HG03520 (cell line): Measurements from ENCODE around the gene SRI.

Source experiments
- ATAC-seq: cut with Tn5 transposase; IDR thresholded peaks from one replicate; pipeline ENCODE4 v1.9.1; 2021; ENCODE audit warnings: mild to moderate bottlenecking, moderate library complexity; ENCODE audit not compliant: unreplicated experiment

SRI gene

DNA sequence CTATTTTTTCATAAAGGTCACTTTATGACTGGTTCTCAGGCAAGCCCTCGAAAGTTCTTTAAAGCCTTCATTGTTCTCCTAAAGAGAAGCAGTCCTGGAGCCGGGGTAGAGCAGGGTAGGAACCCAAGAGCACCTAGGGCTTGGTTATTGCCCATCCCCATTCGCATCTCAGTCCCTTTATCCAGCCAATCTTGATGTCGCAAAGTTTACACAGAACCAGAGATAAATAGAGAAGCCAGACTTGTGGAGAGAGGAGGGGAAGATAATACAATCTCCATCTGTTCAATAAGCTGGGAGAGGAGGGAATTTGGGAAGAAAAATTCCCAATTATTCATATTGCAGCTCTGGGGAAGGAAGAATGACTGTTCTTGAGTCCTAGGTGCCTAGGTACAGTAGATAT, 6.4 kb upstream of the SRI start:
- no peak for ATAC-seq

DNA sequence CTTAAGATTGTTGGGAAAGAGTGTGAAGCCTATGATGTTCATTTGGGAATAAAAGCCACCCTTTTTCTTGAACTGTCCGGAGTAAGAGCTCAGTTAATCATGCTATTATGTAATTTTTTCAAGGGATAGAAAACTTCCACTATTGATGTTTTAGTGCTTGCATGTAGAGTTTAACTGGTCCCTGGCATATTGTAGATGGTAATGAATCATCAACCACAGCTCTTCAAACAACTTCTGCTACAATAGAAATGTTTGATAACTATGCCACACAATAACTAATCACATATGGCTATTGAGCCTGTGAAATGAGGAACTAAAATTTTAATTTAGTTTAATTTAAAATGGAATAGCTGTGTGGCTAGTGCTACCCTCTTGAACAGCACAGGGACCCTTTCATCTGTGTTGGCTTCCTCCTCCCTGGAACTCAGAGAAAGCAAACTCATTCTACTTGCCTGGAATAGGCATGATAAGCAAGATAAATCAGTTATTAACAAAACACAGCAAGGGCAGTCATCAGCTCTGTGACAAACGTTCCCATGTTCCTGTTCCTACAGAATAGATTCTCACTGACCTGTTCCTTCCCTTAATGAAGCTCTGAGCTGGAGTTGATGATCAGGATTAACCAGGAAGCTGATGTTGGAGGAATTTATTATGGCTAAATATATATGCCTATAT, 4.9 kb upstream of the SRI start:
- no peak for ATAC-seq

DNA sequence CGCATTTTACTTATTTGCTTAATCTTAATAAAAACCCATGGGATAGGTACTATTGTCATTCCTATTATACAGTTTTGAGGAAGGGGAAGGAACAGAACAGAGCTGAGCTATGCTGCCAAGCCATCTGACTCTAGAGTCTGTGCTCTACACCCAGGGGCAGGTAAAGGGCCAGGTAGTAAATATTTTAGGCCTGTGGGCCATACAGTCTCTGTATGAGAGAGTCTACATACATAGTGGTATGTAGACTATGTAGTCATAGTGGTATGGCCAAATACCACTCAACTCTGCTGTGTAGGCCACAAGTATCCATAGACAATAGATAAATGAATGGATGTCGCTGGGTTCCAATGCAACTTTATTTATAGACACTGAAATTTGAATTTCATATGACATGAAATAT, 3.4 kb upstream of the SRI start:
- ATAC-seq: no peak

DNA sequence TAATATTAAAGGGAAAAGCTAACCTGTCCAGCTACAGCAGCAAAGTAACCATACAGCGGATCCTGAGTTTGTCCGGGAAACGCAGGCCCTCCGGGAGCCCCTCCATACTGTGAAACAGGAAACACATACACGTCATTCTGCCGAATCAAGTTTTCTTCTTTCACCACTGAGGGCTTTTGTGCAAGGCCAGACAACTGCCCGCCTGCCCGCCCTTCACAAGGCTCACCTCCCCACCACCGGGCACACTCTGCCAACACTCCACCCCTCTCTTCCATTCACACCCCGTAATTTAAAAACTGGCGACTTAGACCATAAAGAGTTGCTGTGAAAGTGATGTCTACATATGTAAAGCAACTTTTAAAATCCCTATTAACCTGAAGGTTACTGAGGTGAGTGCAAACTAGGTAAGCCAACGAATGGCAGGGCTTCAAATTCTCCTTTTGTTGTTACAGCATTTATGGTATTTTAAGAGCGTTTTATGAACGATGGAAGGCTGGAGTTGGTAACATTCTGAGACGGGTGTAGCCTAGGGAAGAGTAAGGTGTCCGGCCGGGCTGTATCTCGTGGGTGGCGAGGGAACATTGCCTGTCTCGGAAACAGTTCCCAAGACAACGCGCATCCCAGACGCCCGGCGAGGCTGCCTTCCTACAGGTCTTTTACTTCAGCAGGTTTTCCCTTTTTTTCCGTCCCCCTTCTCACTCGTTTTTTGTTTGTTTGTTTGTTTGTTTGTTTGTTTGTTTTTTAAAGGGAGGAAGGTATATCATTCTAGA, 817 bp downstream of the SRI start:
- ATAC-seq: peak; percentile 24

DNA sequence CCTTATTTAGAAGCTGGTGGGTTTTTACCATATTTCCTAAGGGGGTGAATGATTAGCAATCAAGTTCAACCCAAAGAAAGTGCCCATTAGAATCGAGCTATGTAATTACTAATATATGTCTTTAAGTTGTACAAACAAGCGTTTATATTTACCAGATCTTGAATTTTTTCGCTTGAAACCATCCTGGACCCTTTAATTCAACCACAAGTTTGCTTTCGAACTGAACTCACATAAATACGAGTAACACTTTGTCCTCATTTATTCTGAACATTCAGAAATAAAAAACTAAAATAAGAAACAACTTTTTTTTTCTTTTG, 1.5 kb downstream of the SRI start:
- ATAC-seq: no peak

DNA sequence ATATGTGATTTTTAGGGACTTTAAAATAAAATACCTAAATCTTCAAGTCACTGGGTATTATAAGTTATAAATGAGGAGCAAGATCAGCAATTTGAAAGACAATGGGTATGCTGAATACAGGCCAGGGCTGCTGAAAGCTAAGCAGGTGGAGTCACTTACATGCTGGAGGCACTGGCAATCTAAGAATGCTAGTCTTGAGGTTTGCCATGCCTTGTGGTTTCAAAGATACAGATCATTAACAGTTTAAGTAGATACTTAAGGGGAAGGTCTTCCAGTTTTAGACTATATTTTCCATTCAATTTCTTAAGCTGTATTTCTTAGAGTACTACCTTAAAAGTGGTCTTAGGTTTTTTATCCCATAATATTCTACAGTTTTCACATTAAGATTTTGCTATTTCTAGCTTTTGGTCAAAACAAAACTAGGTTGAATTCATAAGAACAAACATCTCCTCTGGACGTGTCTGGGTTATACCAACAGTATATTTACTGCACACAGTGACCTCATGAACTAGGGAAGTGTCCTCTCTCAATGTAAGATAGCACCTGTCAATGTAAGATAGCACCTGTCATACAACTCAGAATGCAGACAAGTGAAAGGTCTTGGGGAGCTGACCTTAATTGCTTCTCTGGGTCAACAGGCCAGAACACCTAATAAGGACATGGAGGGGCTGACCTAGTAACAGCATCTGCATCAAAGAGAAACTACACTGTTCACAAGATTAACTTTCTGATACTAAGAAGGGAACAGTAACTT, 2.0 kb downstream of the SRI start:
- peak; percentile 70 for ATAC-seq

DNA sequence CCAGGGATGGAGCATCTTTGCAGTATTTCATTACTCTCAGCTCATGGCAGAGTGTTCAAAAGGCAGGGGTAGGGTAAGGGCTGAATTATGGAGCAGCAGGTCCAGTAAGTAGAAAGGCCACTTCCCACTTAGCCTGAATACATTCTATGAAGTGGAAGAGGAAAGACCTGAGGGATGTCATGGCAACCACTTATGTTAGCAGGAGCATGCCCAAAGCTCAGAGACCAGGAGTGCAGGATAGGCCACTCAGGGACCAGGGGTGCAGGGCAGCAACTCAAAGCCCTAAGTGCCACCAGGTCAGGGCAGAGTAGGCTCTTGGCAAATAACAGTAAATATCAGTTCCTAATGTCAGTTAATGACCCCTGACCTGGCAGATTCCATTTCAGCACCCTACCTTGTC, 3.6 kb downstream of the SRI start:
- ATAC-seq: no peak

DNA sequence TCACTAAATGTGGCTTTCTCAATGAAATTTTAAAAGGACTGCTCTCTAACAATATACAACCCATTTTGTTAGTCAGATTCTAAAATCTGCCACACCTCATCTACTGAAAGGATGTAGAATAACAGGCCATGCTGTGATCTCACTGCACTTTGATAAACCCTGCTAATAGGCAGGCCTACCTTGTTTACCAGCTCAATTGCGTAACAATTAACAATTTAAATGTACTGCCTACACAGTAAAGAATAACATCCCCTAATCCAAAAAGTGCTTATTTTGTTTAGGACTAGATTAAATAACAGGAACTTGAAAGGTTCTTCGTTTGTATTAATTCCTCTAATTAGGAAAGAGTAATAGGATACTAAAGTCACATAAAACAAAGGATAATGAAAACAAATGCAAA, 4.5 kb downstream of the SRI start:
- ATAC-seq: no peak

DNA sequence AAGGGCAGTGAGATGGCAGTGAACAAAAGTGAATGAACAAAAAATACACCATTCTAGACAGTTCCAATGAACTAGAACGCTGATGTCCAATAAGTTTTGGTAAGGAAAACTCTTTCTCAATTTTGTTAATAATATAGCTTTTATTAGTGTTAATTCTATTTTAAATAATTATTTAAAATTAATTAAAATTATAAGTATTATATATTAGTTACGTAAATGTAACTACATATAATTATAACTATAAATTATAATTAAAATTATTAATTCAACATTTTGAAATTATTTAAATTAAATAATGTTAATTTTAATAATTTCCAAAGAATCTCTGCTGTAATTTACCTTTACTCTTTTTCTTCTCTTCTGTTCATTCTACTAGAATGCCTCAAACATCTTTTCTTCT, 5.4 kb downstream of the SRI start:
- ATAC-seq: no peak

DNA sequence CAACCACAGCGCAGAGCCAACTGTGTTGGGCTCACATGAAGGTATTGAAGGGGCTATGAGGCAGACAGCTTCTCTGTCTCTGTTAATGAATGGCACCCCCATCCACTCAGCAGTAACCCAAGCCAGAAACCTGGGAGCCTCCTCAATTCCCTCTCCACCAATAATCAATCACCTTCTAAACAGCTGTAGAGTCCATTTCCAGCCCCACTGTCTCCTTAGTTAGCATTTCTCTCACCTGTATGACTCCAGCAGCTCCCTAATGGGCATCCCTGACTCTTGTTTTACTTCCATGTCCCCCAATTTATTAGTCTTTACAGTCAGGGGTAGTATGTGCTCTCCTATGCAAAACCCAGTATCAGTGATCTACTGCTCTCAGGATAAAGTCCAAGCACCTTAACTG, 6.9 kb downstream of the SRI start:
- no peak for ATAC-seq

DNA sequence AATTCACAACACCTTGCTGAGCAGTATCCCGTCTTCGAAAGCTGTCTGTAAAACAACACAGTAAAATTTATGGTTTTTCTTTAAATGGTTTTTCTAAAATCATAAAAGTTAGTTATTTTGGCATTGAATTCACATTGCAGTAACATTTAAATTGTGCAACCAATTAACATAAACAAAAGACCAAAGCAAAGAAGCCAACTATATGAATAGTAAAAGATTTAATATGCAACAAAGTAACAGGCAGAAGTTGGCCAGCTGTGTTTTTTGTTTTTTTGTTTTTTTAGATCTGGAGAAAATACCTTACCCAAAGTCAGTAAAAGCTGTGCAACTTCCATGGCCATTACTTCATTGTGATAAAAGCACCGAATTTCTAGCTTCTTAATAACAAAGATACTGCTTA, 11.3 kb downstream of the SRI start:
- ATAC-seq: no peak

DNA sequence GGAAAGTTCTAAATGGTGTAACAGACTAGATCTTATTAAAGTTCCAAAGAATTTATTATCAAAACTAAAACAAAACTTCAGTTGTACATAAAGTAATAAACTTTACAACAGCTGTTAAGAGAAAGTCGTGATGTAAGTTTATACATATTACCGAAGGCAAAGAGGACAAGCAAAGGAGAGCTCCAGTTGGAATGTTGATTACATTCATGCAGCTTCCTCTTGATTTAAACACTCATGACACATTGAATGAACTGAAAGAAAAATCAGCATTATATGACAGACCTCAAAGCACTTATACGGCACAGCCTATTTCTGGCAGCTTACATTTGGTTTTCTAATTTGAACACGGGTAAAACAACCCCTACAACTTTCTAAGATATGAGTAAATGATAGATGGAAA, 13.6 kb downstream of the SRI start:
- ATAC-seq: no peak

DNA sequence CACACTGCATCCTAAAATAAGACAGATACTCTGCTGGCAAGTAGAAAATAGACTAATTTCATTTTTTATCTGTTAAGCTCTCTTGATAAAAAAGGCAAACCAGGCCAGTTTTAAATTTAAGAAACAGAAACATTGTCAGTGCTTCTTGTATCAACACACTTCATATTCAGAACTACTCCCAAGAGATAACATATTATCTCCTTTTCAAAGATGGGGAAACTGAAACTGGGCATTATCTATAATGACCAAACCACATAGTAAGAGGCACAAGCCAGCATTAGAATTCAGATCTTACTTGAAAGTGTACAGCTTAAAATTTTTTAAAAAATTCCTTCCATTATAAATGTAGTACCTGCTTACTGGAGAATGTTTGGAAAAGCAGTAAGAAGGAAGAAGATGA, 14.7 kb downstream of the SRI start:
- no peak for ATAC-seq

DNA sequence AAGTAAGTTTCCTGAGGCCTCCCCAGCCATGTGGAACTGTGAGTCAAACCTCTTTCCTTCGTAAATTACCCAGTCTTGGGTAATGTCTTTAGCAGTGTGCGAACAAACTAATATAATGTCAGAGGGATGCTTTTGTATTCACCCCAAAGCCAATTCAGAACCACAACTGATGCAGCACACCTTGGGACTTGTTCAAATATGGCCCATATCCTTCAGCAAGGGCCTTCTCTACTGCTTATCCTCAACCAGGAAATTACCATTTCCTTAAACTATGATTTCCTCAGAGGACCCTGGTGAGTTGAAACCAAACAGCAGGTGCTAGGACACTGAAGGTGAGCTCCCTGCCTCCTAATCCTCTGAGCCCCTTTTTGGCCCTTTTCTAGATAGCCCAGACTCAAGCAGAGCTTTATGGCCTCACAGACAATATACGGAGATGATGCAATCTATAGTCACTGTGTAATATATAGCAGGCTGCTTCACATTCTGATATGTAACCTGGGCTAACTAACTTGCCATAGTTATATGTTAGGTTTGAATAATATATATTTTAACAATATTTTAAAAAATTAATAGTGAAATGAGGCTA, 15.2 kb downstream of the SRI start:
- ATAC-seq: no peak

DNA sequence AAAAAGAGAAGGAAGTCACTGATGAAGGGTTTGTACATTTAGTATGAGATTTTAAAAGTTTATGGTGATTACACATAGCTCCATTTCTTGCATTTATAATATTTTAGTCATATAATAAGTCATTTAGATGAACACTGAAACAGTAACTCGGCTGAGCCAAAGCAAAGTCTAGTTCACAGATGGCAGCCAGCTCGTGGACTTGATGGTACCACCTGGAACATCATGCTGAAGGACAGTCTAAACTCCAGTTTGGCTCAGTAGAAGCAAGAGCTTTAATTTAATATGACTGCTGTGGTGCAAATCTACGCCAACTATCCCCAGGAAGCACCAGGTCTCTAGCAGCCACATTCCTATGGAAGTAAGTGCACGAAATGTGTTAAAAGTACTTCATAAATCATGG, 16.4 kb downstream of the SRI start:
- ATAC-seq: no peak

DNA sequence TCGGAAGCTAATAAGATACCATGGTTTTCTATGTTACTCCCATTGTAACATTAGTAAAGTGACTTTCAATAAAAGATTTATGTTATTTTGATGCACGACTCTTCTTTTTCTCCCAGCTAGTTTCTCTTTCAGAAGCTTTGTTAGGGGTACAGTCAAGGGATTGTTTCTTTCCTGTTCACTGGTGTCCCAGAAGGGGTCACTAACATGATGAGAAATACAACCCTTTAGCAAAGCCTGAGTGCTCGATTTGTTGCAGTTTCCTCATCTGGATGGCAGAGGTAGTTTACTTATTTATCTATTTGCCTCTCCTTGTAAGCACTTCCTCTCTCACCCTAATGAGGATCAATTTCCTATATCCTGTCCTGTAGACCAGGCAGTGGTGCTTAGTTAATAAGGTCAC, 17.0 kb downstream of the SRI start:
- ATAC-seq: no peak

DNA sequence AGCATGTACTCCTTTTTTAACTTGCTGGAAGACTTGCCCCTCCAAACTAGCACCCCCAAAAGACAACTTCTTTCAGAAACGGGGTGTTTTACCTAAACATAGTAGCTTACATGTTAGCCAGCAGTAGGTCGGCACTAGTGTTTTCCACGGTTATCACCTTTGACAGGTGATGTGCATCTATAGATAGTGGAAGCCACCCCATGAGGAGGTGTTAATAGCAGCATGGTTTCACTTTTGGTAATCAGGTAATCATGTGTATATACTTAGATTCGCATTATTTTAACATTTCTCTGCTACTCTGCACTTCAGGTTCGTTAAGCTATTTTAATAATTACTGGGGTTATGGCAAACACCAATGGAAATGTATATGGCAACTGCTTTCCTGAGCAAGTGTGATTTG, 17.6 kb downstream of the SRI start:
- ATAC-seq: no peak

DNA sequence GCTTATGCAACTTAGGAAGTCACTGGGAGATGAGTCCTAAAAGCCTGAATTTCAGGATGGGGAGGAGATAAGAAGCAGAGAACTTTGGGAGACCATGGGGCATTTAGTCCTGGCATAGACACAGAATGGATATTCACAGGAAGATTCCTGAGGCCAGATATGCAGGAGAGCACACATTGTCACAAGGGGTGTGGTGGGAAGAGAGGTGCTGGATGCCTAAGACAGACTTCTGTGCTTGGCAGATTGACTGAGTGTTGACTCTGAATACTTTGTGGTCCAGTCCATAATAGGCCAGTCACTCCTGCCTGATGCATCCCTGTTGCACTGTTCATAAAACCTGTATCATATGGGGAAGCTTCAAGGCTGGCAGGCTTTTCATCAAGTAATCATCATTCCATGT, 18.5 kb downstream of the SRI start:
- ATAC-seq: no peak

DNA sequence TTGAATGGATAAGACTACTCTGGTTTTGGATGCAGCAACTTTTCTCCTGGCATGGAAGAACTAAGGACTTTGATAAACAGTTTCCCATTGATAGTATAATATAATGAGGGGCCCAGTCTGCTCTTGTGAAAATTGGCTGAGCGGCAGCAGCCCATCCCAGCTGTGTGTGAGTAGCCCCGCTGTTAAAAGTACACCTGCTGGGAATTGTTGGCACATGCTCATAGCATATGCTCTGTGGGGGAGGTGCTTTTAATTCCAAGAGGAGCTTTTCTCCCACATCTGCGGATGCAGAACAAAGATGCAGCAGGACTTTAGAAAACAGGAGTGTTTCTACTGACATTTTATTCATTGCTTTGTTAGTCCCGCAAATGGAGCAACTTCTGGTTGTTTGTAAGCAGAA, 19.0 kb downstream of the SRI start:
- no peak for ATAC-seq

DNA sequence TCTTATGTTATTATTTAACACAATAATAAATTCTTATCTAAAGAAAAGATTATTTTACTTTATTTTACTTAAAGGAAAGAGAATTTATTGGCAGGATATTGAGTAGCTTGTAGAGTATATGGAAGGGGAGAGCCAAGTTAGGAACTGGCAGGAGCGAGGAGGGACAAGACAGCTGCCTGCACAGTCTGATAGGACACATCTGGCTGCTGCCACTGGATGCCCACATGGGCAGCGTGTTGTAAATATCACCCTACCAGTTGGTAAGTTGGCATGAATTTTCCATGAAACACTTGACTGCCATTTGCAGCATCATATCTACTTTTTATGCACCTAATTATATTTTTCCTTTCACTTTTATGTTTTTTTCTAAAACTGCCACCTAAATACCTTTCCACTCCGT, 19.6 kb downstream of the SRI start:
- no peak for ATAC-seq

DNA sequence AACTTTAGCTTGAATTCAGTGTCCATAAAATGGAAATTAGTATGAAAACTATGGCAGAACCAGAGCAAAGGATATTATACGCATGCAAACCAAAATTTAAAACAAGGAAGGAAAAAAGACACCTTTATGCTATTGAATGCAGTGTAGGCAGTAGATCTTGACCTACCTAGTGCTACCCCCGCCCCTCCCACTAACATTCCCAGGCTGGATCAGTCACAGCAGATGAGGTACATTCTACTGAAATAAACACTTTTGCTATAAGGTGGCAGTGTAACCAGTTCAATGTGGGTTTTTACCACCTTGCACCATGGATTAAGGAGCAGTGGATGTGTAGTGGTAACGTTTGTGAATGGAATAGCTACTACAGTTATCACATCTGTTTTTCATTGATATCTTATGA, 27.9 kb downstream of the SRI start:
- ATAC-seq: no peak

DNA sequence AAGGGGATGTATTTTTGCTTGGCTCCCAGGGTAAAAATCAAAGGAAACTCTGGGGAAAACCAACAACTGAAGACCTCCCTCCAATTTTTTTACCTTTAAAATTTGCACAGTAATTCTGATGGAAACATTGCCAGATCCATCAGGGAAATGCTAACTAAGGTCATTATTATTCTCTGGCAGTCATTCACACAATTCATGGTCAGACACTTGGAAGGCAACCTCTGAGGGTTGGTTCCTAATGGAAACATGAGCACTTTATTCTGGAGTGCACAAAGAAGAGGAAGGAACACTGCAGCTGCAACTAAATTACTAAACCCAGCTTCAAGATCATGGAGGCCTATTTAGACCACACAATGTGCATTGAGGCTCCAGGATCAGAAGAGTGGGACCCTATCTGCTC, 34.2 kb downstream of the SRI start:
- ATAC-seq: no peak
